ENCODE results near the gene CR1.
"Not testable (repeated sequence)": the region's sequence is repeated elsewhere in the genome, so short reads cannot be mapped to it uniquely, and the experiment has no call there.

The CR1 gene

DNA sequence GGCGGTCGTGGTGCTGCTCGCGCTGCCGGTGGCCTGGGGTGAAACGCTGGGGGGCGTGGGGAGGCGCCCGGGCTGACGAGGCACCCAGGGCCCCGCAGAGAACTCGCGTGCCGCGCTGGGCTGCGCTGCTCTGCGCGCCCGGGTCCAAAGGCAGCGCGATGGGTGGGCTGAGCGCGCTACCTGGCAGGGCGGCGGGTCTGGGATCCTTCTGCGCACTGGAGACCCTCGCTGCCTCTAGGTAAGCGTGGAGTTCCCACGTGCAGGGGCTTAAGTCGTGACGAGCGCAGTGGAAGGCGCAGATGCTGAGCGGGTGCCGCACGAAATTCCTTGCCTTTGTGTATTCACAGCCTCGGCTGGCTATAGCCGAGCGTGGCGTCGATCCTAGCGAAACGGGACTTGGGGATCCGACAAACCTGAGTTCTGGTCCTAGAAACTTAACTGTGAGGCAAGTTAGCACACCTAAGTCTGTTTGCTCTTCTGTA, 173.6 kb downstream of the CR1 start:
- no peak for DNase-seq (ENCODE audit: low read depth in 2 of 2, low spot score in 1 of 2)

DNA sequence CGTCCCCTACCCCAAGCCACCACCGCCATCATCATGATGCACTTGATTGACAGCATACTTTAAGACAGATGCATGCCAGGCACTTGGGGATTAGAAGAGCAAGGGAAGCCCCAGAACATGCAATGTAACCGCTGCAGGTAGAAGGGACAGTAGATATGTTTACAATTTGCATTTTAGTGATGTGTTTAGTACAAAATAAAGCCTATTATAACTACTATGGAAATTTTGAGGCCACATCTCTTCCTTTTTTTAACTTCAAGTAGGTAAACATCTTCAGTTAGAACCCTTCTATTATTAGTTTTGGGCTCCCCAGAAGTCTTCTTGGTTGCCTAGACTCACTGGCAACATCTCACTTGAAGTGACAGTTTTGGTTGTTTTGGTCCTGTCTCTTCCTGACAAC, 174.2 kb downstream of the CR1 start:
- no peak for DNase-seq (ENCODE audit: low read depth in 2 of 2, low spot score in 1 of 2)

DNA sequence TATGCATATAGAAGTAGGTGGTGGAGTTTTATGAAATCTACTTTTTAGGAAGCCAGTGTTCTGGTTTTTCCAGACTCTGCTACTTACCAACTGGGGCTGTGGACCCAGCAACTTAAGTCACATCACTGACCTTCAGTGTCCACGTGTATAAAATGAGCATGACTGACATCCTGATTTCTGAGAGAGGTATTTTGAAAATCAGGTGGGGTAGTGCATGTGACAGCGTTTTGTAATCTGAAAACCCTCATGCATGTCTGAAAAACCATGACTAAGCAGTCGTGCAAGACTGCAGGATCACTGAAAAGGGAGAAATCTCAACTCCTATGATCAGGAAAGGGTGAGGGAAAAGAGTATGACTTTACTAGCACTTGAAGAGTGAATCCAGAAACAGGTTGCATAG, 175.0 kb downstream of the CR1 start:
- no peak for DNase-seq (ENCODE audit: low read depth in 2 of 2, low spot score in 1 of 2)

DNA sequence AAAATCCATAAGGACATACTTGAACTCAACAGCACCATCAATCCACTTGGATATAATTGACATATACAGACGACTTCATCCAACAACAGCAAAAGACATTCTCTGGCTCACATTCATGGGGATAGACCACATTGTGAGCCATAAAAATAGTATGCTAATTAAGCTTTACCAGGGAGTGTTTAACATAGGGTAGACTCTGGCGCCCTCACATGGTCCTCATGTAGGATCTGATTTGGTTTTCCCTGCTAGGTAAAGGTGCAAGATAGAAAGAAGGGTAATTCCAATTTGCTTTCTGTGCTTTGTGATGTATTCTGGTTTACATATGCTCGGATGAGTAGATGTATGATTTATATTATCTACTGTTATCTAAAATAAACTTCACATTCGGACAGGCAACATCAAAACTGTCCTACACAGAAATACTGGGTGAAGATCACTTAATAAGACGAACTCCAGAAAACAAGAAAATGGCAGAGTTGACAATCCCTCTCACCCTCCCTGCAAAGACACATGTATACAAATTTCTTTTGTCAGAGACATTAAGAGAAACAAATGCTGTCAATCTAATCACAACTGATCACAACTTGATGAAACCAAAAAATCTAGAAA, 176.7 kb downstream of the CR1 start:
- DNase-seq (ENCODE audit: low read depth in 2 of 2, low spot score in 1 of 2), result no peak

DNA sequence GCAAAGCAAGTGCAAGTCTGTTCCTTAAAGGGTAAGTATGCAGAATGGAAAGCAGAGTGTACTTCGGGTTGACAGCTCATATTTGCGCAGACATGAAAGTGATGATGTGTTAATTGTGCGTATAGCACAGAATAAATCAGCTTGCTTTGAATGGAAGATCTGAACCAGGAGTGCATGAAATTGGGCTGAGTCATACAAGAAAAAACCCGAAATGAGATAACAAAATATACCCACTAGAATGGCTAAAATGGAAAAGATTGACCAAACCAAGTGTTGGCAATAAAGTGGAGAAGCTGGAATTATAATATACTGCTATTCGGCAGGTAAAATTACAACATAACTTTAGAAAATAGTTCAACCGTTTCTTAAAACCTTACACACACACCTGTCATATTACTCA, 177.4 kb downstream of the CR1 start:
- no peak for DNase-seq (ENCODE audit: low read depth in 2 of 2, low spot score in 1 of 2)

DNA sequence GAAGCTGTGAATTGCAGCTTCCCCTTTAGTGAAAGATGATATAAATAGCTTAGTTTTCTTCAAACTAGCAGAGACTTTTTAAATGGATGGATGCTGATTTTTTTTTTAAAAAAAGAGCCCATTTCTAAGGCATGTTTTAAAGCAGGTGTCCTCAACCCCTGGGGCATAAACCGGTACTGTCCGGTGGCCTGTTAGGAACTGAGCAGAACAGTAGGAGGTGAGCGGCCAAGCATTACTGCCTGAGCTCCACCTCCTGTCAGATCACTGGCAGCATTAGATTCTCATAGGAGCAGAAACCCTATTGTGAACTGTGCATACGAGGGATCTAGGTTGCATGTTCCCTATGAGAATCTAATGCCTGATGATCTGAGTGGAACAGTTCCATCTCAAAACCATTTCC, 180.2 kb downstream of the CR1 start:
- DNase-seq (ENCODE audit: low read depth in 2 of 2, low spot score in 1 of 2), result no peak

DNA sequence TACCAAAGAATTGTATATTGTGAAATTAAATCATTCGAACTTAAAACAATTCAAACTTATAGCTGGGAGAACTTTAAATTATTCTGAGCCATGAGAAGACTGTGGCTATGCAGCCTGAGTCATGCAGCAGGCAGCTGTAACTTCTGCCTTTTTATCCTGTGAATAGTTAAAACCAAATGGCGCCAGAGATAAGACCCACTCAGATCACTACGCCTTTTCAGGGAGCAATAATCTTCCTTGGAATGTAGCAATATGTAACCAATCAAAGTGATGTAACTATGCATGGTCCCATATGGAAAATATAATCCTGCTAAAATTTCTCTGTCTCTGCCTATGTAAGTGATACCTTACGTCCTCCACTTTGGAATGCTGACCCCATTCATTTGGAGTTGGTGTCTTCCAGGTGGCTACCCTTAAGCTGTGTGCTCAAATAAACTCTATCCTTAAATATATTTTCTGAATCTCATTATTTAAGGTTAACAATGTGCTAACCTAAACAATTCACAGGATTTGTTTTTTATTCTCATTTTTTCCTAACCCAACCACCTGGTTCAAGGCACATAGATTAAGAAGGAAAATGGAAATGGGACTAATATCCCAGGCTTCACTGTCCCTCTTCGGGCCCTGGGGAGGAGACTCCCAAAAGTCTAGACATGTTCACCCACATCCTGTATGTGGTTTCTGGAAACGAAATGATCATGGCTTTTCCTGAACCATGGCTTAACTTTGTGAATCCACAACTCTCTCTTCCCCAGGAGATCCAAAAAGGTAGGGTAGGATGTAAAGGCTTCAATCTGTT, 184.8 kb downstream of the CR1 start:
- DNase-seq (ENCODE audit: low read depth in 2 of 2, low spot score in 1 of 2), result not testable (repeated sequence)

DNA sequence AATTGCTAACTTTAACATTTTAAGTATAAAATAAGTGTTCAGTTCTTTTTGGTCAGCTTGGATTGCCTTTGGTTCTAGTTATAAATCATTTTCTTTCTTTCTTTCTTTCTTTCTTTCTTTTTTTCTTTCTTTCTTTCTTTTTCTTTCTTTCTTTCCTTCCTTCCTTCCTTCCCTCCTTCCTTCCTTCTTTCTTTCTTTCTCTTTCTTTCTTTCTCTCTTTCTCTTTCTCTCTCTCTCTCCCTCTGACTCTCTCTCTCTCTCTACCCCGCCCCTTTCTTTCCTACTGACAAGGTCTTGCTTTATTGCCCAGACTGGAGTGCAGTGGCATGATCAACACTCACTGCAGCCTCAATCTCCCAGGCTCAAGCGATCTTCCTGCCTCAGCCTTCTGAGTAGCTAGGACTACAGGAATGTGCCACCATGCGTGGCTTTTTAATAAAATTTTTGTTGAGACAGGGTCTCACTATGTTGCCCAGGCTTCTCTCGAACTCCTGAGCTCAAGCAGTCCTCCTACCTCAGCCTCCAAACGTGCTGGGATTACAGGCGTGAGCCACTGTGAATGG, 187.0 kb downstream of the CR1 start:
- DNase-seq (ENCODE audit: low read depth in 2 of 2, low spot score in 1 of 2), result not testable (repeated sequence)

DNA sequence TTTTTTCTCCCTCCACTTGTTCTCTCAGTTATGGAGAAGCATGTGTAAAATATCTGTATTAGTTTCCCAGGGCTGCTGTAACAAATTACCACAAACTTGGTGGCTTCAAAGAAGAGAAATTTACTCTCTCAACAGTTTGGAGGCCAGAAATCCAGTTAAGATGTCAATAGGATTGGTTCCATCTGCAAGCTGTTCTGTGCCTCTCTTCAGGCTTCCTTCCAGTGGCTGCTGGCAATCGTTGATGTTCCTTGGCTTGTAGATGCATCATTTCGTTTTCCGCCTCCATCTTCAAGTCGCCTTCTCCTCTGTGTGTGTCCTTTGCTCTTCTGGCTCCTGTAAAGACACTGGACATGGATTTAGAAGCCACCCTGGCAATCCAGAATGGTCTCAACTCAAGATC, 194.6 kb downstream of the CR1 start:
- DNase-seq (ENCODE audit: low read depth in 2 of 2, low spot score in 1 of 2), result not testable (repeated sequence)

DNA sequence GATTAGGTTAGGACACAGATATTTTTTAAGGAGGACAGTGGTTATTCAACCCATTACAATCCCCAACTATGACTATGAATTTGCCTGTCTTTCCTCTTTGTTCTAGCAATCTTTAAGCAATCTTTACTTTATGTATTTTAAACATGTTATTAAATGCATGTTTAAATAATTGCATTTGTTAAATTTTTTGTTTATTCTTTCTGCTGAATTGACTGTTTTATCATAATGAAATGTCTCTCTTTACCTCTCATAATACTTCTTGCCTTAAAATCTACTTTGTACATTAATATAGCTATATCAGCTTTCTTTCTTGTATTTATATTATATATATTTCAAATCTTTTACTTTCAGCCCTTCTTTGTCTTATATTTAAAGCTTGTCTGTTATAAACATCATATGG, 195.1 kb downstream of the CR1 start:
- DNase-seq (ENCODE audit: low read depth in 2 of 2, low spot score in 1 of 2), result no peak
